Measurements from ENCODE around the gene MT1X.

The MT1X gene

GRCh38 chr16:56679818-56680217 lies 2.5 kb upstream of the MT1X start:
- no peak for DNase-seq (ENCODE audit: low read depth)

DNA sequence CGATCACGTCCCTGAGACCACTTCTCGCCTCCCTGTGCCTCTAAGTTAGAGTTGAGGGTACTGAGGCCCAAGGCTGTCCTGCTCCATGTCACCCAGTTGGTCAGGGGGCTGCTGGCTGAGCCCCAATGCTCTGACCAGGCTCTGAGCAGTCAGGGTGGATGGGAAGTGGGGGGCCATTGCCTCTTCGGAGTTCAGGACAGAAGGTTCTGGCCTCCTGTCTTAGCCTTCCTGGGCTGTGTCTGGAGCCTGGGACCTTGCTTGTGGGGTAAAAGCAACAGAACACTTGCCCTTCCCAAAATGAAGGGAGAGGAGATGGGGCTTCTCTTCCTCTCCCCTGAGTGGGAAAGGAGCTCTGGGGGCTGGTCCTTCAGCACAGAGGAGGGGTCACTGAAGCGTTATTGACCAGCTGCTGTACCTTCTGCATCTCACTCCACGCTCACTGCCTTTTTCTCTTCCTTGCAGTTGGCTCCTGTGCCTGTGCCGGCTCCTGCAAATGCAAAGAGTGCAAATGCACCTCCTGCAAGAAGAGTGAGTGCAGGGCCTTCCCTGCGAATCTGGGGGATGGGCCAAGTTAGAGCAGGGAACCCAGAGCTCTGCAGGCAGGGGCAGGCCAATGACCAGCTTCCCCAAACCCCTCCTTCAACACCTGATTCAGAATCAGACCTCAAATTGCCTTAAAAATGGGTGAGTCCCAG lies 580 bp downstream of the MT1X start:
- no peak for DNase-seq (ENCODE audit: low read depth)

- no peak for DNase-seq (ENCODE audit: low read depth)
Observed at GRCh38 chr16:56683424-56684172, 1.3 kb downstream of the MT1X start.

GRCh38 chr16:56684256-56684925 lies 2.1 kb downstream of the MT1X start:
- no peak for DNase-seq (ENCODE audit: low read depth)

- DNase-seq (ENCODE audit: low read depth): no peak
Observed at GRCh38 chr16:56684926-56685590, 2.8 kb downstream of the MT1X start.

- DNase-seq (ENCODE audit: low read depth): no peak
Observed at GRCh38 chr16:56686758-56687157, 4.5 kb downstream of the MT1X start.

GRCh38 chr16:56688762-56689161 lies 6.5 kb downstream of the MT1X start:
- DNase-seq (ENCODE audit: low read depth): no peak

DNA sequence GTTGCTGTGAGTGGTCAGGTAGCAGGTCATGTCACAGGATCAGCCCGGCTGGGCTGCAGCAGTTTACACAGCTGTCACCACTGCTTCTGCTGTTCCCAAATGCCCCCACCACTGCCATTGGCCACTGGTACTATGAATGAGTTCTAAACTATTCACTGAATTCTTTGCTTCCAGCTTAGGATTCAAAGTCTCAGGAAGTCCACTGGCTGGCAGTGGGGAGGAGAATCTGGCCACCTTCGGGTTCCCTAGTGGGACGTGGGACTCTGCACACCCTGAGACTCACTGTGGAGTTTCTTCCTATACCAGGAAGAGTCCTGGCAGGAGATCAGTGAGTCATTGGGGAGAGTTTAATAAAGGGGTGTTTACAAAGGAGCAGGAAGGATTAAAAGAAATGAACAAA lies 6.9 kb downstream of the MT1X start:
- no peak for DNase-seq (ENCODE audit: low read depth)

DNA sequence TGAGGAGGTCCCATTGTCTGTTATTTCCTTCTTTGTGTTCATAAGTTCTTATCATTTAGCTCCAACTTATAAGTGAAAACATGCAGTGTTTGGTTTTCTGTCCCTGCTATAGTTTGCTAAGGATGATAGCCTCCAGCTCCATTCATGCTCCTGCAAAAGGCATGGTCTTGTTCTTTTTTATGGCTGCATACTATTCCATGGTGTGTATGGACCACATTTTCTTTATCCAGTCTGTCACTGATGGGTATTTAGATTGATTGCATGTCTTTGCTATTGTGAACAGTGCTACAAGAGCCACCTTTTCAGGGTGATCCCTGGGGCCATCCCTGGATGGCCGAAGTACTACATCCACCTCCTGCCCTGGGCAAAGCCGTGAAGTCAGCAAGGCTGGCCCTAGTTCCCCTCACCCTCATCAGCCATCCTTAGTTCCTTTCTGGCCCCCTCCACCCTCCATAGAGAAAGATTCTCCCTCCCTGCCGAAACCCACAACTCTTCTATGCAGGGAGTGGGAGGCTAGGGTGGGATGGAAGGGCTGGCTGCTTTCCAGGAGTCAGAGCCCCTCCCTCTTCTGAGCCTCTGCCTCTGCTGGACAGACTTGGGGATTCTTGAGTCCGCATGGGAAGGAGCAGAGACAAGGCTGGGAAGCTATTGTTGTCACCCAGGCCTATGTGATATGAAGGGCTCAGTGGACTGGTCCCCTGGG lies 8.3 kb downstream of the MT1X start:
- no peak for DNase-seq (ENCODE audit: low read depth)

- DNase-seq (ENCODE audit: low read depth): no peak
Observed at GRCh38 chr16:56691885-56692284, 9.6 kb downstream of the MT1X start.

- no peak for DNase-seq (ENCODE audit: low read depth)
Observed at GRCh38 chr16:56695246-56695645, 13.0 kb downstream of the MT1X start.

DNA sequence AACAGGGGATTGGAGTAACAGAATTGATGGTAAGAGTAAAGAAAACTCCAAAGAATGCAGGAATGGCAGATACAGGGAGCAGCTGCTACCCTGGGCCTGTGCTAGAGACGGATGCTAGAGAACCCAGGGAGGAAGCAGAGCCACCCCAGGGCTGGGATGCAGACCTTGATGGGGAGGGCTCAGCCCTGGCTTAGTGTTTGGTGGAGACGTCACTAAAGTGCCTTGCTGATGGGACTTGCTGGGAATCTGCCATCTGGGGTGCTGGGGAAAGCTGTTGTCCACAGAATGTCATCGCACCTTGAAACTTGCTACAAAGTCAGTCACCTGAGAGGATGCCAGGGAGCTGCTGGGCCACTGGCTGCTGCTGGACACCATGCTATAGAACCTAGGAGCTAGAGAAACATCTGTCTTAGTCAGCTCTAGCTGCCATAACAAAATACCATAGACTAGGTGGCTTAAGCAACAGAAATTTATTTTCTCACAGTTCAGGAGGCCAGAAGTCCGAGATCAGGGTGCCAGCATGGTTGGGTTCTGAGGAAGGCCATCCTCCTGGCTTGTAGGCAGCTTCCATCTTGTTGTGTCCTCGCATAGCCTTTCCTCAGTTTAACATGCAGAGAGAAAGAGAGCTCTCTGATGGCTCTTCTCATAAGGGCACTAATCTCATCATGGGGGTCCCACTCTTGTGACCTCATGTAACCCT lies 15.3 kb downstream of the MT1X start:
- no peak for DNase-seq (ENCODE audit: low read depth)

GRCh38 chr16:56700195-56700594 lies 17.9 kb downstream of the MT1X start:
- DNase-seq (ENCODE audit: low read depth): no peak

DNA sequence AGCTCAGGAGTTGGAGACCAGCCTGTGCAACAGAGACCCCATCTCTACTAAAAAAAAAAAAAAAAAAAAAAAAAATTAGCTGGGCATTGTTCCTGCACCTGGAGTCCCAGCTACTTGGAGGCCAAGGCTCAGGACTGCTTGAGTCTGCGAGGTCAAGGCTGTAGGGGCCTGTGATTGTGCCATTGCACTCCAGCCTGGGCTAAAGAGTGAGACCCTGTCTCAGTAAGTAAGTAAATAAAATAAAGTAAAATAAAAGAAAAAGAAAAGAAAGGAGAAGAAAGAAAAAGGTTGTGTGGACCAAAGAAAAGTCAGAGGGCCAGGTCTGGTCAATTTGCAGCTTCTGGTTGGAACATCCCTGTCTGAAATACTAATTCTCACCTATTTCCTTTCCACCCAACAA lies 18.4 kb downstream of the MT1X start:
- no peak for DNase-seq (ENCODE audit: low read depth)

DNA sequence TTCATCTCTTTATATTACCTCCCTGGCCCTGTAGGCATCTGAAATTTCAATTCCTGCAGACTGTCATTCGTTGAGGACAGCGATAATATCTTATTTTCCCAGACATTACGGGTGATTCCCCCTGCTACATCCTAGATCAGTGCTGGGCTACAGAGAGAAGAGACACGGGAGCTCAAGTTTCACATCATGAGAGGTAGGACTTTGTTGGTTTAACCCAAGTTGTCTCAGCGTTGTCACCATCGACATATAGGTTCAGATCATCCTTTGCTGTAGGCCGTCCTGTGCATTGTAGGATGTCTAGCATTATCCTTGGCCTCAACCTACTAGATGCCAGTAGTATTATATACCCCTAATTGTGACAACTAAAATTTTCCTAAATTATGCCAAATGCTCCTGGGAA lies 19.3 kb downstream of the MT1X start:
- no peak for DNase-seq (ENCODE audit: low read depth)

GRCh38 chr16:56702836-56703235 lies 20.6 kb downstream of the MT1X start:
- DNase-seq (ENCODE audit: low read depth): no peak

DNA sequence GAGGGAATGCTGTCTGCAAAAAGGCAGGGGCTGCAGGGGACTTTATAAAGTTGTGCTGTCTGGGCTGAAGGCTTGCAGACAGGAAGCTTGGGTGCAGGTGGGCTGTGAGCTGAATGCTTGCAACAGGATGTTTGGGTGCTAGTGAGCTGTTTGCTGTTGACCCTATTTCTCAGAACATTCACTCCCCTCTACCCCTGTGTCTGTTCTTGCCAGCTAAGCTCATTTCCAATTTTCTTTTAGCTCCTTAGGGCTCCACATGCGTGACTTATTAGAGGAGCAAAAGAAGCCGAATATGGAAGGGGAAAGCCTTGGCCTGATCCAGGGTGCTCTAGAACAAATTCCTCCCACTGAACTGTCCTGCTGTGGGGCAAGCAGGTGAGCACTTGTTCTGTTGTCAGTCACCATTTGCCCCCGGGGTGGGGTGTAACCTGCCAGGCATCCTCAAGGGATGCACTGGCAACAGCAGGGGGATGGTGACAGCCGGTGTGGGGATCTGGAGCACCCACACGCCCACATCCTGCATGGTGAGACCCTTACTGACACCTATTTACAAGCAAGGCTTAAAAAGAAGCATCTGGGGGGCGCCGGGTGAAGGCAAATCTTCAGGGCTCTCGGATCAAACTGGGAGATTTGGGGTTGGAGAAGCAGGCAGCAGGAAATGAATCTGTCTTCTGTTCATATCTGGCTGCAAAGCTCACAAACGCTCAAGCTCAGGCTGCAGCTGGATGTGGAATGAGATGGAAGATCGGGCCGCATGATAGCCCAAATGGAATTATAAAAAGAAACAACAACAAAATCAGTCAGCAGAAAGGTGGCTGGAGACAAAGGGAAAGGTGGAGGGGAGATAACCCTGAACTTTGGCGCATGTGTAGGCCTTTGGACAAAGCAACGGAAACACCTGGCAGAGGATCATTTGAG lies 26.5 kb downstream of the MT1X start:
- no peak for DNase-seq (ENCODE audit: low read depth)

DNA sequence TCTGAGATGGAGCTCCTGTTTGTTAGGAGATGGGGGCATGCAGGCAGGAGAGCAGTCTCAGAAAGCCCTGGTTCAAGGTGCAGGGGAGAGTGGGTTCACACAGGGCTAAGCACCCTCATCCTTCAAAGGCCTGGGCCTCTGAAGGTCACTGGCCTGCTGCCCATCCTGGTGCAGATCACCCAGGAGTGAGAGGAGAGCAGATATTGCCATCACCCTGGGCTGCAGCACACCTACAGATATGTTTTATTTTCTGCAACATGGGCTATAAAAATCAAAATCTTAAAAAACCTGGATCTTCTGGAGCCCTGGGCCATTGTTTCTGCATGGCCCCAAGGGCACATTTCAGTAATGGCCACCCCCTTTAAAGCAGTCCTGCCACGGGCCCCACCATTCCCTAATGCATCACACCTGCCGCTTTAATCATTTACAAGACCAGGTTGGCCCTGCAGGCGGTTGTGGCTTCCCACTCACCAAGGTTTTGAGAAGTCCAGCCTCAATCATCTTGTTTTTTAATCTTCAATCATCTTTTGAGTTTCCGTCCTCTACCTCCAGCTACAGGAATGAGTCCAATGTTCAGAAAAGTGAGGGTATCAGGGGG lies 27.3 kb downstream of the MT1X start:
- DNase-seq (ENCODE audit: low read depth): no peak

GRCh38 chr16:56710181-56710737 lies 28.0 kb downstream of the MT1X start:
- no peak for DNase-seq (ENCODE audit: low read depth)

GRCh38 chr16:56711862-56712261 lies 29.6 kb downstream of the MT1X start:
- DNase-seq (ENCODE audit: low read depth): no peak

Data from stimulated activated CD4-positive, alpha-beta T cell treated with anti-CD3 and anti-CD28 coated beads, Interleukin-2, amount 100 ng/mL, for 4 hours (primary cell).